GM12801 (cell line): ENCODE measurements around the gene JARID2.

Experiments used
- CTCF ChIP-seq: IDR thresholded peaks from one replicate; pipeline ENCODE4 v1.5.1; 2011; ENCODE audit warnings: control low read depth; ENCODE audit not compliant: insufficient read length; ENCODE audit errors: extremely low read depth

The JARID2 gene

GRCh38 chr6:15435468-15435867 lies 189.6 kb downstream of the JARID2 start:
- TF ChIP-seq CTCF = no peak

- TF ChIP-seq CTCF = no peak
These were observed 190.6 kb downstream of the JARID2 start for GRCh38 chr6:15436451-15436850.

GRCh38 chr6:15437090-15437635 lies 191.3 kb downstream of the JARID2 start:
- no peak for TF ChIP-seq CTCF

GRCh38 chr6:15439410-15440025 lies 193.6 kb downstream of the JARID2 start:
- no peak for TF ChIP-seq CTCF

DNA sequence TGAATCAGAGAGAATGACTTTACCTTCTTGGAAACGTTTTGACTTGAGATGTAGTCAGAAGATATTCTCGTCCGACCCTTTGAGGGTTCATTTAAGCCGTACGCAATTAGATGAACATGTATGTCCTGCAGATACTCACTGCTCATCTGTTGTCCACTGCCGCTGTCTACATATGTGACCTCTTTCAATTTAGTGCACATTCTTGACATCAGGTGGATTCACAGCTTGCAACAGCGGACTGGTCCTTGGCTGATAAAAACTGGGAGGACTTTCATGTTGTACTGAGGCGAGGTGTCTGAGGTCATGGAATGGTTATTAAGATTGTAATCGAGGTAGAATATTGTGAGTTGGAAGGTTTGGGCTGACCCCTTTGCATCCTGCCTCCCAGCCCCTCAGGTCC lies 194.2 kb downstream of the JARID2 start:
- TF ChIP-seq CTCF = no peak

DNA sequence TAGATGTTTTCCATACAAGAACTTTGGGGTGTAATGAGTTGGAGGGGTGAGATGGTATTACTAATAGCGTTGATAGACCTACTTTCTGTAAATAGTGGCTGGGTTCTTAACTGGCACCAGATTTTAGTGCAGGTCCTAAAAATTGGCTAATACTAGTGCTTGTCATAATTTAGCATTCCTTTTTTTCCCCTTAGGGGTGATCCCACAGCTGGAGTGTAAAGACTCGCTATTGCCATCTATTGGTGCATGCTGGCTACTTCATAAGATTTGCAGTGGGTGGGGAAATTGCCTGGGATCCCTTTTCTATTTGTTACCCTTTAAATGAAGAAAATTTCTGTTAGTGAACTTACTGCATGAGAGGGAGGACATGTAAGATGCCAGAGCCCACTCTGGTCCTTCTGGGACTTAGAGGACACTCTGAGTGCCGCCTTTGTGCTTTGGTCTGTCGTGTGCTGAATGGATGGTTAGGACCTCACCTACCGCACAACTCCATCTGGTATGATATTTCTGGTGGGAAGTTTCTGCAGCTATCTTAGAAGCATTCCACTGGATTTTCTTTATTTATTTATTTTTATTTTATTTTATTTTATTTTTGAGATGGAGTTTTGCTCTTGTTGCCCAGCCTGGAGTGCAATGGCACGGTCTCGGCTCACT lies 195.5 kb downstream of the JARID2 start:
- no peak for TF ChIP-seq CTCF

DNA sequence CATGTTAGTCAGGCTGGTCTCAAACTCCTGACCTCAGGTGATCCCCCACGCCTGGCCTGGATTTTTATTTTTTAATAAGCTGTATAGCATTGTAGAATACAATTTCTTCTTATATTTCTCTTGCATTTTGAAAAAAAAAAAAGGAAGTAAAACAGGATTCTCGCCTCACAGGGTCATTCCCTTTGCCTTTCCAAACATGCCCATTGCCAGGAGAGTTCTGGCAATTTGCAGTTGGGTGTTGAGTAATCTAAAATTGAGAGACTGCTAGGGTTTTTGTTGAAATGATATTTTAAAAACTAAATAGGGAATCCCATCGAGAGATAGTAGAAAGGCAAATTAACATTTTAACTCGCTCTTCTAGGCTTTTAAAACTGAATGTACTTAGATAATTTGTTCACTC lies 196.1 kb downstream of the JARID2 start:
- no peak for TF ChIP-seq CTCF
